Measurements from ENCODE around the gene GRM5. TPM values are rescaled to one million over a fixed set of nuclear protein-coding genes. Genes with fewer than 3 reads are reported as not detected.
"Not testable (repeated sequence)": the region's sequence is repeated elsewhere in the genome, so short reads cannot be mapped to it uniquely, and the experiment has no call there.

Gene GRM5
- total RNA-seq, 1 donor from 2014 or later: not detected

DNA sequence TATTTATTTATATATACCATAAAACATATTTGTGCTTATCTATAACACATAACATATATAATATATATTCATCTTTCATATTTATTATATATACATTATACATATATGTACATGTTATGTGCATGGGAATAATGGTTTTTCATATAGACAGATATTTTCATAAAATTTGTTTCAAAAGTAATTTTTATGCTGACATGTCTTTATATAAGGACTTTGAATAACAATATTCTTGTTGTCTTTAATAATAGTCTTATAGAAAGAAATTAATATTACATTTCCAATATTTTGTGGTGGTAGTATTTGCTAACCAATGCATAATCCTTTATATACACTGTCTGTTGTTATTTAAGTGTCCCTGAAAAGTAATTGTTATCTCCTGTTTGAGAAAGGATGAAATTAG is 49.6 kb downstream of the GRM5 start:
- no peak for DNase-seq
- no peak overlapping the region for H3K27ac Mint-ChIP-seq (ENCODE audit: unreplicated experiment)
- H3K27me3 Mint-ChIP-seq (ENCODE audit: unreplicated experiment): no peaks in the 10 kb centered on the region
- no peaks in the 10 kb centered on the region for H3K4me1 Mint-ChIP-seq (ENCODE audit: low read depth, unreplicated experiment)
- H3K36me3 Mint-ChIP-seq (ENCODE audit: unreplicated experiment): no peaks in the 10 kb centered on the region
- H3K4me3 Mint-ChIP-seq (ENCODE audit: unreplicated experiment): no peak overlapping the region
- H3K9me3 Mint-ChIP-seq (ENCODE audit: unreplicated experiment): no peaks in the 10 kb centered on the region
- TF ChIP-seq, protein P1, sequence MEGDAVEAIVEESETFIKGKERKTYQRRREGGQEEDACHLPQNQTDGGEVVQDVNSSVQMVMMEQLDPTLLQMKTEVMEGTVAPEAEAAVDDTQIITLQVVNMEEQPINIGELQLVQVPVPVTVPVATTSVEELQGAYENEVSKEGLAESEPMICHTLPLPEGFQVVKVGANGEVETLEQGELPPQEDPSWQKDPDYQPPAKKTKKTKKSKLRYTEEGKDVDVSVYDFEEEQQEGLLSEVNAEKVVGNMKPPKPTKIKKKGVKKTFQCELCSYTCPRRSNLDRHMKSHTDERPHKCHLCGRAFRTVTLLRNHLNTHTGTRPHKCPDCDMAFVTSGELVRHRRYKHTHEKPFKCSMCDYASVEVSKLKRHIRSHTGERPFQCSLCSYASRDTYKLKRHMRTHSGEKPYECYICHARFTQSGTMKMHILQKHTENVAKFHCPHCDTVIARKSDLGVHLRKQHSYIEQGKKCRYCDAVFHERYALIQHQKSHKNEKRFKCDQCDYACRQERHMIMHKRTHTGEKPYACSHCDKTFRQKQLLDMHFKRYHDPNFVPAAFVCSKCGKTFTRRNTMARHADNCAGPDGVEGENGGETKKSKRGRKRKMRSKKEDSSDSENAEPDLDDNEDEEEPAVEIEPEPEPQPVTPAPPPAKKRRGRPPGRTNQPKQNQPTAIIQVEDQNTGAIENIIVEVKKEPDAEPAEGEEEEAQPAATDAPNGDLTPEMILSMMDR (IDR thresholded peaks at IDR 0.05; ENCODE audit: partially characterized antibody, unreplicated experiment): no peak

GRCh38 chr11:89015614-89016013 is 50.2 kb downstream of the GRM5 start:
- H3K4me3 Mint-ChIP-seq (ENCODE audit: unreplicated experiment): no peak overlapping the region
- DNase-seq: no peak

GRCh38 chr11:89000852-89001251 is 64.9 kb downstream of the GRM5 start:
- H3K27me3 Mint-ChIP-seq (ENCODE audit: unreplicated experiment); H3K4me1 Mint-ChIP-seq (ENCODE audit: low read depth, unreplicated experiment); H3K27ac Mint-ChIP-seq (ENCODE audit: unreplicated experiment); DNase-seq; H3K9me3 Mint-ChIP-seq (ENCODE audit: unreplicated experiment); H3K36me3 Mint-ChIP-seq (ENCODE audit: unreplicated experiment); H3K4me3 Mint-ChIP-seq (ENCODE audit: unreplicated experiment): not testable (repeated sequence)

More at GRCh38 chr11:89015614-89016013, 50.2 kb downstream of the GRM5 start:
- TF ChIP-seq, protein P1 (IDR thresholded peaks at IDR 0.05; ENCODE audit: partially characterized antibody, unreplicated experiment): no peak
- Mint-ChIP-seq H3K9me3 (ENCODE audit: unreplicated experiment) (no peaks in the 10 kb centered on the region), H3K27ac (ENCODE audit: unreplicated experiment) (no peak overlapping the region), H3K4me1 (ENCODE audit: low read depth, unreplicated experiment) (no peaks in the 10 kb centered on the region), H3K36me3 (ENCODE audit: unreplicated experiment) (no peaks in the 10 kb centered on the region), H3K27me3 (ENCODE audit: unreplicated experiment) (no peaks in the 10 kb centered on the region)

DNA sequence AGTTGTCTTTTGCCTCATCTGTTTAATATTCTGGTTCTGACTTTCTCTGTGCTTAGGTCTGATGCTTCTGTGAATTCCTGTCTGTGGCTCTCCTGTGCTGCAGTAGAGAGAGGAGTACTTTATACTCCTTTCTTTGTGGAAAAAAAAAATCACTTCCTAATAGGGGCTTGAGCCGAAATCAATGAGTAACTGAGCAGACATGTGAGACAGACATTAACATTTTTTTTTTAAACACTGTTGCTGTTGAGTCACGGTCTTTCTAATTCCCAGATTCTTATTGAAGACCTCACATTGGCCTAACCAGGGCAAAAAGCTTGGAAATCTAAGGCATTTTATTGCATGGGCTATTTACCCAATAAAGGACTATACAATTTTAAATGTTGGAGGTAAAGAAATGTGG is 86.1 kb downstream of the GRM5 start:
- H3K4me3 Mint-ChIP-seq (ENCODE audit: unreplicated experiment): no peak overlapping the region
- TF ChIP-seq, protein P1 (IDR thresholded peaks at IDR 0.05; ENCODE audit: partially characterized antibody, unreplicated experiment): no peak
- no peak overlapping the region for H3K27ac Mint-ChIP-seq (ENCODE audit: unreplicated experiment)
- no peaks in the 10 kb centered on the region for H3K27me3 Mint-ChIP-seq (ENCODE audit: unreplicated experiment)
- no peak for DNase-seq
- no peaks in the 10 kb centered on the region for H3K36me3 Mint-ChIP-seq (ENCODE audit: unreplicated experiment)
- H3K4me1 Mint-ChIP-seq (ENCODE audit: low read depth, unreplicated experiment): no peaks in the 10 kb centered on the region
- H3K9me3 Mint-ChIP-seq (ENCODE audit: unreplicated experiment): no peaks in the 10 kb centered on the region

GRCh38 chr11:88978992-88979391 is 86.8 kb downstream of the GRM5 start:
- H3K4me3 Mint-ChIP-seq (ENCODE audit: unreplicated experiment); DNase-seq; H3K27me3 Mint-ChIP-seq (ENCODE audit: unreplicated experiment); H3K9me3 Mint-ChIP-seq (ENCODE audit: unreplicated experiment); H3K4me1 Mint-ChIP-seq (ENCODE audit: low read depth, unreplicated experiment); H3K27ac Mint-ChIP-seq (ENCODE audit: unreplicated experiment); H3K36me3 Mint-ChIP-seq (ENCODE audit: unreplicated experiment): not testable (repeated sequence)

GRCh38 chr11:88975441-88975840 is 90.3 kb downstream of the GRM5 start:
- not testable (repeated sequence) for H3K27ac Mint-ChIP-seq (ENCODE audit: unreplicated experiment); H3K27me3 Mint-ChIP-seq (ENCODE audit: unreplicated experiment); H3K9me3 Mint-ChIP-seq (ENCODE audit: unreplicated experiment); H3K4me3 Mint-ChIP-seq (ENCODE audit: unreplicated experiment); H3K4me1 Mint-ChIP-seq (ENCODE audit: low read depth, unreplicated experiment); DNase-seq; H3K36me3 Mint-ChIP-seq (ENCODE audit: unreplicated experiment)

DNA sequence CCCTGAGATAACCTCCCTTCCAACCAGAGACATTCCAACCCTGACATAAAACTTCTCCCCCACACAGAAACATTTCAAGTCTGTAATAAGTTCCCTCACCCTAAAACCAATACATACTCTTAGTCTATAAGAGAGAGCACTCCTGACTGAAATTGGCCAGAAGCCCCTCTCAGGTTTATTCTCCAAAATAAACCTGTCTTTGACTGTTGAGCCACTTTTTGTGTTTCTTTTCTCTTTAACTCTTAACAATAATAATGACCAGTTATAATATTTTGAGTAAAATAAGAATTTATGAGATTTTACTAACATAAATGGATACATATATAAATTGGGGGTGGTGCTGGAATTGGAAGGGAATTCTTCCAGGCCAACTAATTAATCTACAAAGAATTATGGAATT is 93.6 kb downstream of the GRM5 start:
- Mint-ChIP-seq H3K27ac (ENCODE audit: unreplicated experiment) (no peak overlapping the region), H3K4me1 (ENCODE audit: low read depth, unreplicated experiment) (no peaks in the 10 kb centered on the region), H3K9me3 (ENCODE audit: unreplicated experiment) (peaks cover 4% of the 10 kb centered on the region), H3K27me3 (ENCODE audit: unreplicated experiment) (no peaks in the 10 kb centered on the region), H3K4me3 (ENCODE audit: unreplicated experiment) (no peak overlapping the region), H3K36me3 (ENCODE audit: unreplicated experiment) (no peaks in the 10 kb centered on the region)
- no peak for DNase-seq
- TF ChIP-seq, protein P1 (IDR thresholded peaks at IDR 0.05; ENCODE audit: partially characterized antibody, unreplicated experiment): no peak

DNA sequence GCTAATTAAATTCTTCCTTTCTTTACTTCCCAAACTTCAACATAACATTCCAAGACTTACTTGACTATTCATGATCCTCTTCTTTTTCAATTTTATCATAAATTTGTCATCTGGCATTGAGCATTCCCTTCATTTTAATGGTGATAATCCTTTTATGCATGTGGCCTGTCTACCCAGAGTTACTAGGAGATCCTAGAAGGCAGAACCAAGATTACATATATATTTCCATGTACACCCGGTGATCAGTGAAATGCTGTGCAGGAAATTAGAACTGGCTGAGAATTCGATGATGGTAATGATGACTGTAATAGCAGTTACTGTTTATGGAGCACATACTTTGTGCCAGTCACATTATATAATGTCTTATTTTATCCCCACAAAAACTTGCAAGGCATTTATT is 104.2 kb downstream of the GRM5 start:
- H3K36me3 Mint-ChIP-seq (ENCODE audit: unreplicated experiment); DNase-seq; H3K4me1 Mint-ChIP-seq (ENCODE audit: low read depth, unreplicated experiment); H3K27me3 Mint-ChIP-seq (ENCODE audit: unreplicated experiment); H3K4me3 Mint-ChIP-seq (ENCODE audit: unreplicated experiment); H3K9me3 Mint-ChIP-seq (ENCODE audit: unreplicated experiment); H3K27ac Mint-ChIP-seq (ENCODE audit: unreplicated experiment): not testable (repeated sequence)

GRCh38 chr11:88959857-88960256 is 105.9 kb downstream of the GRM5 start:
- not testable (repeated sequence) for DNase-seq; H3K9me3 Mint-ChIP-seq (ENCODE audit: unreplicated experiment); H3K4me1 Mint-ChIP-seq (ENCODE audit: low read depth, unreplicated experiment)

More at GRCh38 chr11:88959857-88960256, 105.9 kb downstream of the GRM5 start:
- H3K27ac Mint-ChIP-seq (ENCODE audit: unreplicated experiment); H3K27me3 Mint-ChIP-seq (ENCODE audit: unreplicated experiment); H3K36me3 Mint-ChIP-seq (ENCODE audit: unreplicated experiment); H3K4me3 Mint-ChIP-seq (ENCODE audit: unreplicated experiment): not testable (repeated sequence)

Data from glutamatergic neuron (in vitro differentiated cells).